NCI-H2171 treated with DMSO at 0.1 percent for 48 hours (cell line): ENCODE measurements around the gene KLHL6.
A peak's percentile ranks its signal among the peaks of the same experiment; 100 is the strongest.

Source experiments
- DNase-seq: peaks from one replicate; lab custom pipeline; 2025; lab: John Stamatoyannopoulos, UW

Gene KLHL6

GRCh38 chr3:183564046-183564445 is 8.5 kb upstream of the KLHL6 start:
- no peak for DNase-seq

GRCh38 chr3:183563536-183563874 is 8.0 kb upstream of the KLHL6 start:
- DNase-seq, result no peak

- DNase-seq, result no peak
Measured at GRCh38 chr3:183560607-183561006, 5.1 kb upstream of the KLHL6 start.

GRCh38 chr3:183558495-183558894 is 3.0 kb upstream of the KLHL6 start:
- no peak for DNase-seq

GRCh38 chr3:183556722-183557121 is 1.2 kb upstream of the KLHL6 start:
- no peak for DNase-seq

- no peak for DNase-seq
Measured at GRCh38 chr3:183554377-183554776, 1.1 kb downstream of the KLHL6 start.

- no peak for DNase-seq
Measured at GRCh38 chr3:183553334-183554026, 2.0 kb downstream of the KLHL6 start.

GRCh38 chr3:183551930-183552329 is 3.6 kb downstream of the KLHL6 start:
- DNase-seq, result no peak

GRCh38 chr3:183548262-183548769 is 7.2 kb downstream of the KLHL6 start:
- no peak for DNase-seq

- DNase-seq, result no peak
Measured at GRCh38 chr3:183546625-183547024, 8.9 kb downstream of the KLHL6 start.

- DNase-seq, result no peak
Measured at GRCh38 chr3:183545708-183546107, 9.8 kb downstream of the KLHL6 start.

GRCh38 chr3:183542355-183542754 is 13.2 kb downstream of the KLHL6 start:
- no peak for DNase-seq

GRCh38 chr3:183541738-183542137 is 13.8 kb downstream of the KLHL6 start:
- DNase-seq, result no peak

GRCh38 chr3:183541235-183541655 is 14.3 kb downstream of the KLHL6 start:
- peak; percentile 84 for DNase-seq

GRCh38 chr3:183540501-183541234 is 14.8 kb downstream of the KLHL6 start:
- no peak for DNase-seq

- DNase-seq, result no peak
Measured at GRCh38 chr3:183539811-183540210, 15.7 kb downstream of the KLHL6 start.

- no peak for DNase-seq
Measured at GRCh38 chr3:183538486-183538885, 17.0 kb downstream of the KLHL6 start.

GRCh38 chr3:183537295-183537730 is 18.2 kb downstream of the KLHL6 start:
- no peak for DNase-seq

GRCh38 chr3:183536238-183536880 is 19.1 kb downstream of the KLHL6 start:
- DNase-seq, result no peak

GRCh38 chr3:183534249-183534648 is 21.3 kb downstream of the KLHL6 start:
- DNase-seq, result no peak

GRCh38 chr3:183533412-183534132 is 21.9 kb downstream of the KLHL6 start:
- no peak for DNase-seq
